Liver (tissue), 9 donors: ENCODE data around the gene H1-8. TPM values are rescaled to one million over a fixed set of nuclear protein-coding genes. Genes with fewer than 3 reads are reported as not detected.

ENCODE experiments used
- DNase-seq: peaks from one replicate; pipeline ENCODE4 v3.0.0-alpha.2; 2017; ENCODE audit warnings: low spot score
- H3K27ac ChIP-seq, 2 donors: one replicate each; pipeline ENCODE4 v1.7.0; 2013; ENCODE audit warnings: inconsistent platforms in 2 of 2, low read length in 2 of 2, control low read depth in 1 of 2, low read depth in 1 of 2, mild to moderate bottlenecking in 1 of 2
- H3K27me3 ChIP-seq, 4 donors: one replicate each; pipeline versions ENCODE4 v1.6.1 to v1.7.0; 2013; ENCODE audit warnings: low read length in 3 of 4, inconsistent platforms in 1 of 4, mild to moderate bottlenecking in 1 of 4, moderate library complexity in 1 of 4; ENCODE audit not compliant: control insufficient read depth in 4 of 4, insufficient read depth in 4 of 4
- H3K36me3 ChIP-seq, 4 donors: one replicate each; pipeline versions ENCODE4 v1.6.1 to v1.7.0; 2013; ENCODE audit warnings: low read length in 3 of 4, mild to moderate bottlenecking in 3 of 4, low read depth in 1 of 4, moderate library complexity in 1 of 4; ENCODE audit not compliant: control insufficient read depth in 4 of 4, insufficient read depth in 3 of 4
- H3K4me1 ChIP-seq, 4 donors: one replicate each; pipeline versions ENCODE4 v1.6.1 to v1.7.0; 2013; ENCODE audit warnings: low read length in 3 of 4, mild to moderate bottlenecking in 3 of 4, moderate library complexity in 1 of 4; ENCODE audit not compliant: control insufficient read depth in 4 of 4, insufficient read depth in 4 of 4
- H3K4me3 ChIP-seq, 3 donors: one replicate each; pipeline versions ENCODE4 v1.6.1 to v1.7.0; 2013; ENCODE audit warnings: low read length in 3 of 3, control low read depth in 1 of 3, low read depth in 1 of 3, mild to moderate bottlenecking in 1 of 3
- H3K9ac ChIP-seq, 2 donors: one replicate each; pipeline ENCODE4 v1.7.0; 2013; ENCODE audit warnings: low read length in 2 of 2, mild to moderate bottlenecking in 2 of 2, moderate library complexity in 2 of 2, control low read depth in 1 of 2, low read depth in 1 of 2
- H3K9me3 ChIP-seq, 4 donors: one replicate each; pipeline versions ENCODE4 v1.6.1 to v1.7.0; 2013; ENCODE audit warnings: low read length in 3 of 4; ENCODE audit not compliant: control insufficient read depth in 4 of 4
- ATF3 ChIP-seq: IDR thresholded peaks from 2 replicates; pipeline ENCODE4 v1.6.1; 2016; ENCODE audit warnings: antibody characterized with exemption
- CTCF ChIP-seq: fragments of 150-350 bp; IDR thresholded peaks from 2 replicates; pipeline ENCODE4 v1.5.1; 2017; ENCODE audit warnings: improper control_type of control experiment, low read depth, low read length; ENCODE audit not compliant: missing input control
- EGR1 ChIP-seq, 2 donors: IDR thresholded peaks; 2 replicates each; pipeline ENCODE4 v1.6.1; 2016 to 2018; ENCODE audit warnings: antibody characterized with exemption in 2 of 2, low read depth in 2 of 2
- FOXA1 ChIP-seq: IDR thresholded peaks from 2 replicates; pipeline ENCODE4 v1.6.1; 2016; ENCODE audit warnings: antibody characterized with exemption
- FOXA2 ChIP-seq: IDR thresholded peaks from 2 replicates; pipeline ENCODE4 v1.6.1; 2016; ENCODE audit warnings: antibody characterized with exemption
- GABPA ChIP-seq, 2 donors: IDR thresholded peaks in 1 of 2; conservative IDR thresholded peaks in 1 of 2; 2 replicates each; pipeline ENCODE4 v1.6.1; 2016; ENCODE audit warnings: antibody characterized with exemption in 2 of 2, mild to moderate bottlenecking in 1 of 2, moderate library complexity in 1 of 2
- HNF4A ChIP-seq, 2 donors: conservative IDR thresholded peaks; 2 replicates each; pipeline ENCODE4 v1.6.1; 2016; ENCODE audit warnings: antibody characterized with exemption in 2 of 2, mild to moderate bottlenecking in 2 of 2
- JUND ChIP-seq, 2 donors: IDR thresholded peaks; 2 replicates each; pipeline ENCODE4 v1.6.1; 2016; ENCODE audit warnings: antibody characterized with exemption in 2 of 2
- MAX ChIP-seq: IDR thresholded peaks from 2 replicates; pipeline ENCODE4 v1.6.1; 2016; ENCODE audit warnings: antibody characterized with exemption
- NR2F2 ChIP-seq: IDR thresholded peaks from 2 replicates; pipeline ENCODE4 v1.6.1; 2016; ENCODE audit warnings: antibody characterized with exemption
- RAD21 ChIP-seq, 2 donors: IDR thresholded peaks; 2 replicates each; pipeline ENCODE4 v1.6.1; 2016; ENCODE audit warnings: antibody characterized with exemption in 2 of 2, mild to moderate bottlenecking in 2 of 2
- REST ChIP-seq: IDR thresholded peaks from 2 replicates; pipeline ENCODE4 v1.6.1; 2016; ENCODE audit warnings: antibody characterized with exemption, mild to moderate bottlenecking
- RXRA ChIP-seq, 2 donors: IDR thresholded peaks; 2 replicates each; pipeline ENCODE4 v1.6.1; 2017 to 2018; ENCODE audit warnings: antibody characterized with exemption in 2 of 2, mild to moderate bottlenecking in 1 of 2
- SP1 ChIP-seq: IDR thresholded peaks from 2 replicates; pipeline ENCODE4 v1.6.1; 2018; ENCODE audit warnings: antibody characterized with exemption, mild to moderate bottlenecking
- TAF1 ChIP-seq: conservative IDR thresholded peaks from 2 replicates; pipeline ENCODE4 v1.6.1; 2016; ENCODE audit warnings: antibody characterized with exemption, mild to moderate bottlenecking
- YY1 ChIP-seq: IDR thresholded peaks from 2 replicates; pipeline ENCODE4 v1.6.1; 2016; ENCODE audit warnings: antibody characterized with exemption, mild to moderate bottlenecking
- ZBTB33 ChIP-seq: IDR thresholded peaks from 2 replicates; pipeline ENCODE4 v1.6.1; 2016; ENCODE audit warnings: antibody characterized with exemption
- WGBS: extraction: QIAGEN DNeasy Blood & Tissue Kit; methylation state at CpG from one replicate; pipeline ENCODE4 v1.1.7; 2013; 5-methylcytosine and 5-hydroxymethylcytosine counted together
- polyA plus RNA-seq, 2 donors: library from polyadenylated mRNA; stranded (reverse) in 1 of 2; unstranded in 1 of 2; fragments of 200-250 nt in 1 of 2; fragments of >200 nt in 1 of 2; fragmentation: Nextera tagmentation in 1 of 2; extraction: Ambion mirVana in 1 of 2; gene quantifications; one replicate each; pipeline versions ENCODE4 v1.2.1 to v1.2.3, GENCODE V29; 2013 to 2015
- total RNA-seq, 2 donors: library from RNA; depleted of rRNA; stranded (reverse); fragments of >200 nt; gene quantifications; one replicate each; pipeline ENCODE4 v1.2.3, GENCODE V29; 2014
- donor health status: healthy.
- donor health status: healthy.
- donor health status: healthy.
- donor health status: healthy.
- donor health status: healthy.

H1-8 gene
- total and polyA plus RNA-seq, 4 donors = not detected

GRCh38 chr3:129513705-129514104, 29.3 kb upstream of the H1-8 start:
- no peak for DNase-seq
- H3K4me3 ChIP-seq = no peak overlapping the region
- H3K27ac ChIP-seq = no peak overlapping the region
- TF ChIP-seq REST (no peak), SP1 (no peak), ZBTB33 (no peak), ATF3 (no peak), GABPA (IDR thresholded peaks at IDR 0.05 in 1 of 2, conservative IDR thresholded peaks at IDR 0.05 in 1 of 2) (no peak), YY1 (no peak), FOXA1 (no peak), NR2F2 (no peak), EGR1 (IDR thresholded peaks at IDR 0.05; ENCODE audit: low read depth in 2 of 2) (no peak), MAX (no peak), RAD21 (IDR thresholded peaks at IDR 0.05) (no peak), JUND (IDR thresholded peaks at IDR 0.05) (no peak), TAF1 (no peak), RXRA (IDR thresholded peaks at IDR 0.05) (no peak), FOXA2 (no peak), CTCF (no peak), HNF4A (conservative IDR thresholded peaks at IDR 0.05) (no peak)
- no peaks in the 10 kb centered on the region for H3K27me3 ChIP-seq
- H3K9me3 ChIP-seq = no peaks in the 10 kb centered on the region
- H3K4me1 ChIP-seq = no peaks in the 10 kb centered on the region
- WGBS = 96% methylated on average over 8 of the region's 8 CpGs
- H3K36me3 ChIP-seq = peaks cover 0 to 17% (median 7%) of the 10 kb centered on the region in 4 donors
- H3K9ac ChIP-seq = no peak overlapping the region

GRCh38 chr3:129514110-129514509, 28.9 kb upstream of the H1-8 start:
- Histone ChIP-seq H3K36me3 (peaks cover 0 to 17% (median 7%) of the 10 kb centered on the region in 4 donors), H3K4me3 (no peak overlapping the region), H3K27ac (no peak overlapping the region), H3K27me3 (no peaks in the 10 kb centered on the region), H3K9ac (no peak overlapping the region), H3K9me3 (no peaks in the 10 kb centered on the region), H3K4me1 (no peaks in the 10 kb centered on the region)
- no peak for DNase-seq
- TF ChIP-seq RXRA (IDR thresholded peaks at IDR 0.05) (no peak), REST (no peak), SP1 (no peak), HNF4A (conservative IDR thresholded peaks at IDR 0.05) (no peak), ATF3 (no peak), GABPA (IDR thresholded peaks at IDR 0.05 in 1 of 2, conservative IDR thresholded peaks at IDR 0.05 in 1 of 2) (no peak)
- WGBS = 96% methylated on average over 10 of the region's 10 CpGs
